MM.1S (cell line): ENCODE data around the gene FRMD3.

Source experiments
- CTCF ChIP-seq: fragments of 300-600 bp; sonication (generic); IDR thresholded peaks from 2 replicates; pipeline ENCODE4 v1.5.1; 2016; ENCODE audit warnings: antibody characterized with exemption, low read length, mixed read lengths
- EZH2 ChIP-seq: fragments of 300-600 bp; sonication (generic); optimal IDR thresholded peaks from 2 replicates; pipeline ENCODE3; 2017; ENCODE audit warnings: low read depth, mild to moderate bottlenecking, antibody characterized with exemption, low read length, mixed read lengths

GRCh38 chr9:83291196-83291595, 247.0 kb downstream of the FRMD3 start:
- no peak for TF ChIP-seq CTCF
- TF ChIP-seq EZH2 = no peak
